Mammary epithelial cell (primary cell): Measurements from ENCODE around the gene TMEM14A.

Experiments
- CTCF ChIP-seq, 2 donors: IDR thresholded peaks in 1 of 2; conservative IDR thresholded peaks in 1 of 2; 2 replicates each; pipeline ENCODE4 v1.5.1; 2011 to 2012; ENCODE audit warnings: inconsistent platforms in 2 of 2, low read length in 2 of 2, mild to moderate bottlenecking in 2 of 2, control low read depth in 1 of 2, low read depth in 1 of 2; ENCODE audit not compliant: insufficient read depth in 1 of 2; ENCODE audit errors: extremely low read depth in 1 of 2
- EZH2 ChIP-seq: IDR thresholded peaks from 2 replicates; pipeline ENCODE4 v1.6.1; 2012; ENCODE audit warnings: low read length, inconsistent platforms, borderline replicate concordance

DNA sequence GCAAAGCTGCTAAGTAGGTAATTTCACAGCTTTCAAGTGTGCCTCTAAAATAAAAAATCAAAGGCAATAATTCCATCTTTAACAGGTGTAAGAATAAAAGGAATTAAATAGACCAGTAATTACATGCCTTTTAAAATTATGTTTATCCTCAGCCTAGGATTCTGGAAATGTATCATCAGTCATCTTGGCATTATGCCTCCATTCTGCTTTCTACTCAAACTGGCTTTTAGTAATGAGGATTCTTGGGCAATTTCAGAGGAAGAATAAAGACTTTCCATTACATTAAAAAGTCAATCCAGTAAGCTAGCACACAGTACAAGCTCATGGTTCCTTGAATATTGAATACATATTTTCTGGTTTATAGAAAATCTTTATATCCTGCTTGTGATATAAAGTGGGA, 47.6 kb downstream of the TMEM14A start:
- no peak for TF ChIP-seq CTCF (conservative IDR thresholded peaks at IDR 0.05 in 1 of 2, IDR thresholded peaks at IDR 0.05 in 1 of 2; ENCODE audit: extremely low read depth in 1 of 2, insufficient read depth in 1 of 2, low read depth in 1 of 2, low read length in 2 of 2)
- no peak for TF ChIP-seq EZH2
